IPS-NIHi11 (cell line): Measurements from ENCODE around the gene TGFBR1.

Experiments
- DNase-seq: peaks from one replicate; pipeline ENCODE4 v3.0.0; 2012; ENCODE audit warnings: mixed read lengths, low spot score

The TGFBR1 gene

DNA sequence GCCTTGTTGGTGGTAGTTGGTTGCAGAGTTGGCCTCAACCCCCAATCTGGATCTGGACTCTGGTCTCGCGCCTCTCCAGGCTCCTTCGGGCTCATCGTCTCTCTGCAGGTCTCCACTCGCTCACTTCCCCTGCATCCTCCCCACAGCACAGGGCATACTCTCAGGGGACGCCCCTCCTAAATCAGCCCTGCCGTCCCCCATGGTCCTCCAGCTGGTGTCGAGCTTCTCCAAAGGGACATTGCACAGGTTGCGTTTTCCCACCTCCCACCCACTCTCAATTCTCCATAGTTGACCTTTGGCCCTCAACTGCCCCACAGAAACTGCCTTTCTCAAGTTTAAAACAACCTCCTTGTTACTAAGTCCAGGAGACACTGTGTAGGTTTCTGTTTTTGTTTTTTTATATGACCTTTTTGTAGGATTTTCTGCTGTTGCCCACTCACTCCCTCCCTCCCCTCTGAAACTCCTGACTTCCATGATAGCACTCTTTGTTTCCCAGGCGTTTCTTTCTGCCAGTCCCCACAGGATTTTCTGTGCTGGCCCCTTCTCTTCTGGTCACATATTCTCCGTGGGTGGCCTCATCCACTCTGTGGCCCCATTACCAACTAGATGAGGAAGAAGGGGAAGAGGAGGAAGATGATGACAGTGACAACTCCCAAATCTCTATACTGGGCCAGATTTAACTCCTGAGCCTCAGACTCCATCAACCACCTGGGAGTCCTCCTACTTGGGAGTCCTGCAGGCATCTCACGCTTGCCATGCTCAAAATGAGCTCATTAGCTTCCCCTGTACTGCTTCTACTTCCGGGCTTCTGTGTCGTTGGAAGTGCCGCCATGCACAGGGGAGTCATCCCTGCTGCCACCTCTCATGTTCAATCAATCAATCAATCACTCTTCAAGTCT lies 66.6 kb downstream of the TGFBR1 start:
- DNase-seq: no peak

DNA sequence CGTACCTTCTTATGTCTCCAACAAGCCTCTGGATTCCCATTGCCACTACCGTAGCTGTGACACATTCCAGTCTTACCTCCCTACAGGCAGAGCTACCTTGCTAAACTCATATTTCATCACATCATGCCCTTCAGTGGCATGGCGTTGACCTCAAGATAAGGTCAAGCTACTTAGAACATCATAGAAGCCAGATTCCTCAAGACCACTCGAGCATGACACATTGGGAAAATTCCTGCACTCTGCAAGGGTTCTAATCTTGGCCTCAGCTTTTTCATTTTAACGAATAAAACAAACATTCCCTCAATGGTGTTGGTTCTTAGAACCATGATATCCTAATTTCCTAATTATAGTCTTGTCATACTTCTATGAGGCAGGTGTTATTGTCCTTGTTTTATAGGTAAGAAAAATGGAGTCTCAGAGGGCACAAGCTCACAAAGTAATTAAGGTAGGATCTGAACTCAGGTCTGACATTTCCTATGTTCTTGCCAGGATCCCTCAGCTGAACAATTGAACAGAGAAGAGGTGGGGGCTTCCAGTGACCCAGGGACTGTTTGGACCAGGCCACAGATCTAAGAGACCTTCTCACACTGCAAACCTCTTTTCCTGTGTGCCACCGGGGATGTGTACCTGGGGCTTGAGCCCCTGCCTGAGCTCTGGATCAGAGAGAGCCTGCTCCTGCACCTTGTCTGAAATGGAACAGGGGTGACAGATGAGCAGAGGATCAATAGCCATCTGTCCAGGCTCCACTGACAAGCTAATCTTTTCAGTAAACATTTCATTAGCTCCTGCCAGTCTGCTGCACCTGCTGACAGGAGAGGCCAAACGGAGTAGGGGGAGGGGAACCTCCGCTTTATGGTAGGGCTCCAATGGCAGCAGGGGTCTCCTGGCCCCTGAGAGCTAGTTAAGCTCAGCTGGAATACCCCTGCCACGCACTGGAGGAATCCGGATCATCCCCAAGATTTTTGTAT lies 67.5 kb downstream of the TGFBR1 start:
- no peak for DNase-seq

DNA sequence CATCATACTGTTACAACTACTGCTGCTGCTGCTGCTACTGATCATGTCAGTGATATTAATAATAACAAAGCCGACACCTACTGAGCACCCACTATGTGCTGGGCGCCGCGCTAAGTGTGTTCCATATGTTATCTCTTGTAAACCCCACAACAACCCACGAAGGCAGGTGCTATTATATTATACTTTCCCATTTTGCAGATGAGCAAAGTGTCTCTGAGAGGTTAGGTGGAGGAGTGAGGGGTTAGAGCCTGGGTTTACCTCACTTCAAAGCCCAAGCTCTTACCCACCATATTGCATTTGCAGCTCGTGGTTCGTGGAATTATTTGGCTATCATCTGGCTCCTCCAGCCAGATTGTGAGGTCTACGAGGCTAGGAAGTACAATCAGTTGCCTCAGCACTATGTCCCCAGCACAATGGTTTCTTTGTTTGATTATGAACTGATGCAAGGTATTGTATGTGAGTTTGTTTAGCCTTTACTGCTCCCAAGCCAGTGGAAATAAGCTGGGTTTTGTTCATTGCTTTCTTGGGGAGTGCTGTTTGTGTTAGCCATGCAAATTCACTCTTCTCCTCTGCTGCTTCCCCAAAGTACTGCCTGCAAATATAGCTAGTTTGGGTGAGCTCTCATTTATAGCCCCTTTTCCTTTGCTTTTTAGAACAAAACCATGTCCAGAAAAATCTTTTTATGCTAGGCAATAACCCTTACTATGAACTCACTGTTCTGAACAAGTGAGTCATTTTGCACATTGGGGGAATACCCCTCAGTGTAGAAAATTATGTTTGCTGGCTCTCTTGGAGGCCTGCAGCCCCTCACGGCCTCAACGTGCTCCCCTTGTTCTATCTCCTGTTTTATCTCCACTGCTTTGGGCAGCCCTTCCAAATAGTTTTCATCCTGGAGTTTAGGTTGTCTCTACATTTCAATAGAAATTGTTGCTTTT lies 68.9 kb downstream of the TGFBR1 start:
- DNase-seq: no peak

DNA sequence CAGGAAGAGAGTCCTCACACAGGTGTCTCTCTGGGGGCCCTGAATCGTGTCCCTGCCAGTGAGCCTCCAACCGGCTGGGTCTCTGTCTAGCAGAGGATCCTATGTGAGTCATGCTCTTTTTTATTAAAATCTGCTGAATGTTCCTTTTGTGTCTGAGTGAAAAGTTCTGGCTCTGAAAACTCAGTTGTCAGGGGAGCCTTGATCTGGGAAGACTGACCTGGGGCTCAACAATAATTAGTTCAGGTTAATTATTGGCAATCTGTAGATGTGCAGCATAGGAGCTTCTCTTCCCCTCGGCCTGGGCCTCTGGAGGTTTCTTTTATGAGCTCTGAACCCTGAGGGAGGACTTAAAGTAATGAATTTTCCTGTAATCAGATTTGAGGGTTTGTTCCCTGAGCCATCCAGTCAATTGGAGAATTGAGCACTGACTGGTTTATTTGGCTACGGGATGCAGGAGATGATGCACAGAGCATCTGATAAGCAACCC lies 71.7 kb downstream of the TGFBR1 start:
- no peak for DNase-seq

DNA sequence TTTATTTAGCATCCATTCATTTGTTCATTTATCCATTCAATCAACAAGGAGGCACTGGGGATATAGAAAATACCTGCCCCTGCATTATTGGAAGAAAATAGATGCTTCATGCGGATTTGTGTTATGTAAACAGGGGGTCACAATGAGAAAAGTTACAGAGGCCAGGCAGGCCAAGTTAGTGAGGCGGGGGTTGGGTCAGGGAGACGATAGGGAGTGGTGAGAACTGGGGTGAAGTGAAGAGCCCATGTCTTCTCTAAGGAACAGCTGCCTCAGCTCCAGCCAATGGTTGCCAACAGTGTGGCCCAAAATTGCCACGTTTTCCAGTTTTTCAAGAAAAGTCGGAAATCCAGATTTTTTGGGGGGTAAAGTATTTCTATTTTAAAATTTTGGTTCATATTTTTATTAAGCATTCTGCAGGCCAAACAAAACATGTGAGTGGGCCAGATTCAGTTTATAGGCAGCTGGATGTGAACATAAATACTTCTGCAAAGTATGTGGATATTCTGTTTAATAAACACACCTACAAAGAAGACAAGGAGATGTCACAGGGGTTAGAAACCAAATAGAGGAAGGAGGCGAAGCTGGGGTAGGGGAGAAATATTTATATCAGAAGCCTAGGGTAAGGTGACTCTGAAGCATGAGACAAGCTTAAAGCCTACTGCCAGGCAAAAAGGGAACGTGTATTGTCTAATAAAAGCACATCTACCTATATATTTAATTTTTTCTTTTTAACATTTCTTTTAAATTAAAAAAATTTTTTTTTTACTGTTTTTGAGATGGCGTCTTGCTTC lies 72.9 kb downstream of the TGFBR1 start:
- DNase-seq: no peak

DNA sequence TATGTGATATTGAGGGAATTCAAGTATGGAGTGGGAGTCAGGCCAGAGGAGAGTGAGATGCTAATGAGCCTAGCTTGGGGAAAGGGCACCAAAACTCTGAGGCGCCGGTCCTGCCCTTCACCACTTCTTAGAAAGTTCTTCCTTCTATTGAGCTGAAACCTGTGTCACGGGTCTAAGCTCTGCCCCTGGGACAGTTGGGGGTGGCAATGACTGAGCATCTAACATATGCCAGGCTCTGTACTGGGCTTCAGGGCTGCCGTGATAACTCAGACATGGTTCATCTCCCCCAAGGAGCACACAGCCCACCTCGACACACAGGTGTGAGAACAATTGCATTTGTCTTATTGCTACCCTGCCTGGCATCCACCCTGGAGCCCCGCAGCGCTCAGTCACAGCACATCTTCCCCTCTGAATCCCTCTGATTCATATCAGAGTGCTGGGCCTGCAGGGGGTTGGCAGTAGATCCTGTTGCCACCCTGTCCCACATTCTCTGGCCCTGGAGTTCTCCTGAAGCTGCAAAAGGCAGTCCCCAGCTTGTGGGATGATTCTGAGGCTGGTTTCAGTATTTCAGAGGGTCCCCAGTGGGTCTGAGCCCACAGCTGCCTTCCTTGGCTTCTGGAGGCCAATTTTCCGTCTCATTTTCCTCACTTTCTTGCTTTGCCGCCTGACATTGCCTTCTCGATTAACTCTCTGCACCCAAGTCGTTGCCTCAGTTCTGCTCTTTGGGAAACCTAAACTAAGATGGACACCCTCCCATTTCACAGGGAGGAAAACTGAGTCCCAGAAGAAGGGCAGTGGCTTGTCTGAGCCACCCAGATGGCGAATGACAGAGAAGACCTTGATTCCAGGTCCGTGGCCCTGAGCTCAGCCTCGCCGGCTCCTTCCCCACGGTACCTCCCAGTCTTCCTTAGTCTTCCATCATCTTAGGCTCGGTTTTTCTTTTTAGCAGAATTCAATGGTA lies 74.3 kb downstream of the TGFBR1 start:
- DNase-seq: no peak

DNA sequence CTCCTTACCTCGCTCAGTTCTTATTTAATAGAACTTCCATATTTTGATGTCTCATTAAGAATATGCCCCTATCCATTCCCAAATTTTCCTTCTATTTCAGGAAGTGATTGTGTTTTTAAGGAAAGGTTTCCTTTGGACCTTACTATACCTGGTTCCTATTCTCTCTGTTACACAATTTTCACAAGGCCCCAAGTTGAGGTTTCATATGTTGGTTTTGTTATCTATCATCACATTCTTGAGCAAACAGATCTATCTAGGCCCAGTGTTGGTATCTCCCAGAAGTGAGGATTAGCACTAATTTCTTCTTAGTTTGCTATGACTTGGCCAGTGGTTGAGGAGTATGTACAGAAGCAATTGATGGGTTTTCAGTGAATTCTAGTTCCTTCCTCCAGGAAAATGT lies 75.3 kb downstream of the TGFBR1 start:
- no peak for DNase-seq

DNA sequence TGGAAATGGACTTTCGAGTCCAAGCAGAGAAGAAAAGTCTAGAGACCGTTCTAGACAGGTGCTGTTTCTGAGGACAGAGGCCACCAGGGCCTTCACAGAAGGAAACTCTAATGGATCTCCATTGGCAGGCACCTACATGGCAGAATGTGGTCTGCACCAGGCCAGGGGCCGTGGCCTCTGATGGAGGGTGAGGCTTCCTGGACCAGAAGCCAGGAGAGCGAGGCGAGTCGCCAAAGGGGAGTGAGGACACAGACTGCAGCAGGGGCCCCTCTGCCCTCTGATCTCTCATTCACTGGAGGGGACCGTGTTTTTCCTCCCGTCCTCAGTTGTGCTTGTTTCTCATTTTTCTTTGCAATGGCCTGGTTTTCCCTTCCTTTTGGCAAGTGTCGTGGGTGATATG lies 75.7 kb downstream of the TGFBR1 start:
- DNase-seq: no peak

DNA sequence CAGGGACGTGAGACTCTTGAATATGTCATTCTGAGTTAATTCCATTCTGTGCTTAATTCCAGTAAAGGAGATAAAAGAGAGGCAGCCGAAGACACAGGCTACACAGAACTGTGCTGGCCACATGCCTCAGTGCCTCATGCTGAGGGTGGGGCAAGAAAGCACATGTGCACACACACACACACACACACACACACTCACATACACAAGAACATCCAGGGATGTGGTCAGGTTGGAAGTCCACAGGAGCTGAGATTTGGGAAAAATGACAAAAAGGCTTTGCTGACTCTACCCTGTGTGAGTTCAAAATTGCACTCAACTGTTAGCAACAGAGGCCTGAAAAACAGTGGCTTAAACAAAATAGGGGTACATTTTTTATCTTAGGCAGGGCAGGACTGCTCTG lies 76.3 kb downstream of the TGFBR1 start:
- no peak for DNase-seq

DNA sequence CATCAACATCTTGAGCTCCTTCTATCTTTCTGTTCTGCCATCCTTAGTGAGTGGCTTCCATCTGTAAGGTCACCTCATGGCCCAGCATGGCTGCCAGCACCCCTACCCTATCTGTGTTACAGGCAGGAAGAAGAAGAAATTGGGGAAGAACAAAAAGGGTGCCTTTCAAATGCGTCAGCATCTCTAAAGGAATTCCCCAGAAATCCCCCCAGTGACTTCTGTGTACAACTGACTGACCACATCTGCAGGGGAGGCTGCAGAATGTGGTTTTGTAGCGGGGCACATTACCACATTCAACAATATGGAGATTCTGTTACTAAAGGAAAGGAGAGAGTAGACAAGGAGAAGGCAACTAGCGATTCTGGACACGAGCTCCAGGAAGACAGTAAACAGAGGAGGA lies 76.7 kb downstream of the TGFBR1 start:
- DNase-seq: no peak

DNA sequence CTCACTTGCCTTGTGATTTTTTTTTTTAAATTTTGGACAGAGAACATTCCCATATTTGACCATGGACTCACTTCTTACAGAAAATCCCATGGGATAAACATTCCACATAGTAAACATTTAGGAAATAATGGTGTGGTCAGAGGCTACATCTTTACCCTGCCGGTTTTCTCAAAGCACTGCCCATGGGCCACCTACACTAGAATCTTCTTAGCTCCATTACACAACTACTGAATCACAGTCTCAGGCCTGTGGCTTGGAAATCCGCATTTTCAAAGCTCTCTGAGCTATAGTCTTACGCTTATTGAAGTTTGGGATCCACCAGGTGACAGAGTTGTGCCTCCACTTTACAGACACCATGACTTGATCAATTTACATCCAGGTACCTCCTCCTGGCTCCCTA lies 77.4 kb downstream of the TGFBR1 start:
- no peak for DNase-seq

DNA sequence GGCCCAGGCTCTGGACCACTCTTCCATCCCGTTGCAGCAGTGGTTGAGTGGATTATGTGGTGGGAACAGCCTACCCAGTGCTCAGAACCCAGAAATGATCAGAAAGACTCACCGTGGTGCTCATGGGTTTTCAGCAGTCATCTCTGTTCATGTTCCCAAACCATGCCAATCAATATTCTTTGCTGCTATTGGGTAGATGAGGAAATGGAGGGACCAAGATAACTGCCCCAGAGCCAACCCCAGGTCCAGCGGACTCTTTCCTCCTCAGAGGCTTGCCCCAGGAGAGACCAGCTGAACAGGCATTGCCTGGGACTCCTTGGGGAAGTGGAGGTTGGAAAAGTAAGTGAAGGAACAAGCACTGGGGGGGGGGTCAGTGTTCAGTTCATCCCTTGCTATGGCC lies 78.7 kb downstream of the TGFBR1 start:
- no peak for DNase-seq

DNA sequence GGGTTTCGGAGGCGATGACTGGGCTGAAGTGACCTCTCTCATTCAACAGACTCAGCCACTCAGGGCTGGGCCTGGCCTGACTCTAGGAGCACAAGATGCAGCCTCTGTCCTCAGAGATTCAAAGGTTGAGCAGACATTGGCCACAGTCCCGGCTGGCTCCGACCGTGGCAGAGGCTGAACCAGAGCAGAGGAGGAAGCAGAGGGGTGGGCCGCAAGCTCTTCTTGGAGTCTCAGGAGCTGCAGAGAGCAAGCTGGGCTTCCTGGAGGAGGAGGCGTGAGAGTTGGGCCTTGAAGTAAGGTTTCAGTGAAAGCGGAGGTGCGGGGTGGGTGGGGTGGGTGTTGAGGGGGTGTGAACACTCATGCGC lies 79.2 kb downstream of the TGFBR1 start:
- DNase-seq: no peak

DNA sequence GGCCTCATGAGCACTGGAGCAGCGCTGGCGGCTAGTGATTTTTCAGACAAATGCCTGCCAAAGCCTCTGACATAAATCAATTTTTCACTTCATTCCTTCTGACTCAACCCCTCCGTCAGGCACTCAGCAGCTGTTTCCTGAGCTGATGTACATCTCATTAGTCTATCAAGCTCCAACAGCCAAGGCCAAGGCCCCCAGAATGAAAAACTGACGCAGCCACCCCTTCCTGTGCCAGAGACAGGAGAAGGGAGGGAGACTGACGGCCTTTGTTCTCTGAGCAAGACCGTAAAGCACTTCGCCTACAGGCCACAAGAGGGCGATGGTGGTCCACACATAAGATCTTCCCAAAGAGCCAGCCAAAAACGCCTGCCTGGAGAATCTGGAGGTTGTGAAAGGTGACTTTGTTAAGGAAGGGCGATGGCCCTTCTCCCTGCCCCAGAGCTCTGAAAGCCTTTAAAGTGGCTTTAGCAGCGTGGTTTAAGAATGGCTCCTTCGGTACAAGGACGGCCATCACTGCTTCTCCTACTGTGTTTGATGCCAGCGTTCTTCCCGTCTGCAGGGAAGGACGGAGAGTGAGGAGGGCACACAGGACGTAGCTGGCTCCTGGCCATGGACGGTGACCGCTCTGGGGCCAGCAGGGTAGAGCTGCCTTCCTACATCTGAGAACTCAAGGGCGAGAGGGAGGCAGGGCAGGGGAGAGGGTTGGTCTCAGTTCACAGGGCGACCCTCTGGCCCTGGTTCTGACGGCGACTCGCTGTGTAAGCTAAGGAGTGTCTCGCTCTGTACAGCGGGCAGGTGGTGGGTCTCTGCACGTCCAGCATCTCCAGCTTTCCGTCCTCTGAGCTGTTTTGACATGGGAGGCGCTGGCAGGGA lies 79.8 kb downstream of the TGFBR1 start:
- peak; percentile 92 for DNase-seq

DNA sequence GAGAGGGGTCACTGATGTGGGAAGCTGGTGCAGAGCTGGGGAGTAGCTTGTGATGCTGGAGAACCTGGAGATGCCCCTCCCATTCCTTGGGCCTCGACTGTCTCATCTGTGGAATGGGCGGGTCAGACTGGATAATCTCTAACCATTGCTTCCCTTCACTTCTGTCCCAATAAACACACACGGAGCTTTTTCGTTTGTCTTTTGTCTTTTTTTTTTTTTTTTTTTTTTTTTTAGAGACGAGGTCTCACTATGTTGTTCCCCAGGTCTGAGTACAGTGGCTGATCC lies 80.4 kb downstream of the TGFBR1 start:
- DNase-seq: no peak

DNA sequence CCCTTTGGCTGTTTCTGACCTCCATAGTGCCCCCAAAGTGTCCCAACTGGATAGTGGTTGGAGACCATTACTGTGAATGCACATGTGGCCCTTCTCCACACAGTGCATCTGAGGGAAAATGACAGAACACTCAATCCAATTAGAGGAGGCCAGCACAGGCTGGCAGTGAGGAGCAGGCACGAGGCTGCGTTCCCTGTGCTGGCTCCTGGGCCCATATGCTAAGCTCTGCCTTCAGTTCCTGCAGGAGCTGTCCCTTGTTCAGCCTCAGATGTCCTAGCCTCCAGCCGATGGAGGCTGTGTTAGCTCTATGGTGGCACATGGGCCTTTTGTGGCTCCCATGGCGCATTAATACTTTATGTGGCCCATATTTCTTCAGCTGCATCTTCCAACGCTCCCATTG lies 81.0 kb downstream of the TGFBR1 start:
- no peak for DNase-seq

DNA sequence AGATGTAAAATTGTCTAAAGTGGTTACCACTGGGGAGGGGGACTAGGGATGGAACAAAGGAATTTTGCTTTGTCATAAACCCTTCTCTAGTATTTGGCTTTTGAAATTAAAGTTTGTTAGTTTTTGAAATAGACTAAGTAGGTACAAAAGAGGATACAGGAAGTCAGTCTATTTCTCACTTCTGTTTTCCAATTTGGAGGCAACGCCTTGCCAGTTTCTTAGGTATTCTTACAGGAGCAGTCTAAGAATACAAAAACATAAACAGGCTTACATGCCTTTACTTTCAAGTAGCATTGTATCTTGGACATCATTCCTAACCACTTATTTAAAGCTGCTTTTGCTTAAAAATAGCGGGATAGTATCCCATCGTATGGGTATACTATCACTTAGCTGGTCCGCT lies 82.4 kb downstream of the TGFBR1 start:
- DNase-seq: no peak

DNA sequence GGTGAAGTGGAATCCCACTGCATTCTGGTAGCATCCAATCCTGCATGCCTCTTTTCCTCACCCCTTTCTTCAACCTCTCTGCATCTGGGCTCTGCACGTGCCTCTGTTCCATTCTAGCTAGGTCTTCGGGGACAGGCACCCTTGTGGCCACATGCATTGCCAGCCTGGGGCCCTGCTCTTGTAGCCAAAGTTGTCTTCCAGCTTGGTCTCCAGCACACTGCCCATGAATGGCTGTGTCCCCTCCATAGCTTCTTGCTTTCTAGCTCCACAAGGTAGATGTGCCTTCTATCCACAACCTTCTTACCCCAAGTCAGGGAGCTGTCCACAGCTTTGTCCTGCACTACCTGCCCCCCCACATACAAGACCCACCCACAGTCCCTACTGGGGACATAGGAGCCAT lies 84.3 kb downstream of the TGFBR1 start:
- no peak for DNase-seq
